ENCODE data around the gene GABRG2. TPM values are rescaled to one million over a fixed set of nuclear protein-coding genes. Genes with fewer than 3 reads are reported as not detected.

Gene GABRG2
- total and polyA plus RNA-seq, 2 experiments from 2014 or later: 0.43 TPM; not detected in 1

- 68% methylated on average over 2 of the region's 2 CpGs for WGBS (ENCODE audit: low lambda C conversion rate, missing lambda C conversion rate)
- no peak overlapping the region for H3K27ac ChIP-seq
Observed at GRCh38 chr5:162160401-162160800, 92.8 kb downstream of the GABRG2 start.

GRCh38 chr5:162163663-162164062, 96.1 kb downstream of the GABRG2 start:
- no peaks in the 10 kb centered on the region for H3K9me3 ChIP-seq (ENCODE audit: low read depth)
- H3K9me2 ChIP-seq (replicated peaks; ENCODE audit: insufficient read depth): no peaks in the 10 kb centered on the region
- H2AFZ ChIP-seq: no peak overlapping the region
- H3K4me1 ChIP-seq (ENCODE audit: insufficient read depth): no peaks in the 10 kb centered on the region
- H3K27ac ChIP-seq: no peak overlapping the region
- H3K79me2 ChIP-seq: no peaks in the 10 kb centered on the region
- H3K36me3 ChIP-seq (replicated peaks; ENCODE audit: insufficient read depth, low read depth): no peaks in the 10 kb centered on the region
- no peak for DNase-seq (ENCODE audit: low spot score)
- no peaks in the 10 kb centered on the region for H4K20me1 ChIP-seq (ENCODE audit: insufficient read depth, poor library complexity, severe bottlenecking)
- H3K4me2 ChIP-seq: no peak overlapping the region
- no peaks in the 10 kb centered on the region for H3K27me3 ChIP-seq
- TF ChIP-seq EZH2phosphoT487 (IDR thresholded peaks at IDR 0.05; ENCODE audit: low read depth, severe bottlenecking, unreplicated experiment): no peak
- WGBS (ENCODE audit: low lambda C conversion rate, missing lambda C conversion rate): 84% methylated on average over 6 of the region's 6 CpGs
- H3K4me3 ChIP-seq: no peak overlapping the region

More at GRCh38 chr5:162160401-162160800, 92.8 kb downstream of the GABRG2 start:
- Histone ChIP-seq H3K9me3 (ENCODE audit: low read depth) (no peaks in the 10 kb centered on the region), H3K79me2 (no peaks in the 10 kb centered on the region), H3K4me2 (no peak overlapping the region), H4K20me1 (ENCODE audit: insufficient read depth, poor library complexity, severe bottlenecking) (no peaks in the 10 kb centered on the region), H3K9me2 (replicated peaks; ENCODE audit: insufficient read depth) (no peaks in the 10 kb centered on the region), H3K36me3 (replicated peaks; ENCODE audit: insufficient read depth, low read depth) (no peaks in the 10 kb centered on the region), H3K4me1 (ENCODE audit: insufficient read depth) (no peaks in the 10 kb centered on the region), H2AFZ (no peak overlapping the region), H3K27me3 (no peaks in the 10 kb centered on the region), H3K4me3 (no peak overlapping the region)
- TF ChIP-seq EZH2 (IDR thresholded peaks at IDR 0.05; ENCODE audit: borderline replicate concordance): no peak
- TF ChIP-seq CTCF (IDR thresholded peaks at IDR 0.05; ENCODE audit: poor library complexity): no peak
- no peak for TF ChIP-seq EZH2phosphoT487 (IDR thresholded peaks at IDR 0.05; ENCODE audit: low read depth, severe bottlenecking, unreplicated experiment)
- no peak for DNase-seq (ENCODE audit: low spot score)

GRCh38 chr5:162174358-162174974, 106.9 kb downstream of the GABRG2 start:
- Histone ChIP-seq H3K9me2 (replicated peaks; ENCODE audit: insufficient read depth) (no peaks in the 10 kb centered on the region), H3K4me2 (no peak overlapping the region), H3K27me3 (no peaks in the 10 kb centered on the region), H3K36me3 (replicated peaks; ENCODE audit: insufficient read depth, low read depth) (no peaks in the 10 kb centered on the region), H3K79me2 (no peaks in the 10 kb centered on the region), H3K9me3 (ENCODE audit: low read depth) (no peaks in the 10 kb centered on the region), H2AFZ (no peak overlapping the region), H4K20me1 (ENCODE audit: insufficient read depth, poor library complexity, severe bottlenecking) (no peaks in the 10 kb centered on the region), H3K27ac (no peak overlapping the region), H3K4me1 (ENCODE audit: insufficient read depth) (no peaks in the 10 kb centered on the region), H3K4me3 (no peak overlapping the region)
- DNase-seq (ENCODE audit: low spot score): no peak
- TF ChIP-seq EZH2 (IDR thresholded peaks at IDR 0.05; ENCODE audit: borderline replicate concordance): no peak
- no peak for TF ChIP-seq CTCF (IDR thresholded peaks at IDR 0.05; ENCODE audit: poor library complexity)
- no peak for TF ChIP-seq EZH2phosphoT487 (IDR thresholded peaks at IDR 0.05; ENCODE audit: low read depth, severe bottlenecking, unreplicated experiment)
- WGBS (ENCODE audit: low lambda C conversion rate, missing lambda C conversion rate): 78% methylated on average over 6 of the region's 6 CpGs

- no peaks in the 10 kb centered on the region for H3K9me2 ChIP-seq (replicated peaks; ENCODE audit: insufficient read depth)
- H3K4me1 ChIP-seq (ENCODE audit: insufficient read depth): no peaks in the 10 kb centered on the region
- no peak overlapping the region for H3K4me3 ChIP-seq
- no peaks in the 10 kb centered on the region for H3K36me3 ChIP-seq (replicated peaks; ENCODE audit: insufficient read depth, low read depth)
- no peak overlapping the region for H2AFZ ChIP-seq
- H3K79me2 ChIP-seq: no peaks in the 10 kb centered on the region
- no peak overlapping the region for H3K4me2 ChIP-seq
- no peak for DNase-seq (ENCODE audit: low spot score)
- no peaks in the 10 kb centered on the region for H3K9me3 ChIP-seq (ENCODE audit: low read depth)
- 71% methylated on average over 1 of the region's 1 CpG for WGBS (ENCODE audit: low lambda C conversion rate, missing lambda C conversion rate)
- TF ChIP-seq EZH2 (IDR thresholded peaks at IDR 0.05; ENCODE audit: borderline replicate concordance): no peak
- TF ChIP-seq EZH2phosphoT487 (IDR thresholded peaks at IDR 0.05; ENCODE audit: low read depth, severe bottlenecking, unreplicated experiment): no peak
- no peak for TF ChIP-seq CTCF (IDR thresholded peaks at IDR 0.05; ENCODE audit: poor library complexity)
- no peaks in the 10 kb centered on the region for H3K27me3 ChIP-seq
- no peaks in the 10 kb centered on the region for H4K20me1 ChIP-seq (ENCODE audit: insufficient read depth, poor library complexity, severe bottlenecking)
- no peak overlapping the region for H3K27ac ChIP-seq
Observed at GRCh38 chr5:162187371-162187770, 119.8 kb downstream of the GABRG2 start.

Data from hepatocyte (in vitro differentiated cells).